Naive thymus-derived CD4-positive, alpha-beta T cell (primary cell): ENCODE data around the gene ZFYVE16. TPM values are rescaled to one million over a fixed set of nuclear protein-coding genes. Genes with fewer than 3 reads are reported as not detected.

Source experiments
- ATAC-seq: fragments of 150-1000 bp; cut with Tn5 transposase; 2 replicates; pipeline ENCODE4 v1.10.0; 2021; ENCODE audit warnings: mild to moderate bottlenecking, moderate library complexity
- CTCF ChIA-PET: fragments of 350-600 bp; sonication (Branson Sonifier 250); formaldehyde crosslinking; loops from one replicate; lab custom pipeline; 2021; ENCODE audit warnings: antibody characterized with exemption; lab: Charles Lee
- POLR2A ChIA-PET: fragments of 350-600 bp; sonication (Branson Sonifier 250); formaldehyde crosslinking; loops from one replicate; lab custom pipeline; 2021; ENCODE audit warnings: antibody characterized with exemption, inconsistent platforms; lab: Charles Lee
- DNase-seq, 9 donors: peaks; one replicate each; pipeline versions ENCODE4 v3.0.0 to v3.0.0-alpha.2; 2020 to 2022; ENCODE audit warnings: mixed read lengths in 1 of 9
- H3K27ac ChIP-seq: one replicate; pipeline ENCODE4 v1.7.0; 2013; ENCODE audit warnings: mild to moderate bottlenecking, low read depth, low read length, moderate library complexity
- H3K27me3 ChIP-seq, 2 donors: one replicate each; pipeline ENCODE4 v1.7.0; 2013; ENCODE audit warnings: low read length in 2 of 2, mild to moderate bottlenecking in 2 of 2, moderate library complexity in 2 of 2; ENCODE audit not compliant: control insufficient read depth in 2 of 2, insufficient read depth in 2 of 2
- H3K36me3 ChIP-seq, 3 experiments: 1 replicate in 2 of 3; 2 replicates in 1 of 3; pipeline ENCODE4 v1.7.0; 2013; ENCODE audit warnings: low read length in 3 of 3, mild to moderate bottlenecking in 3 of 3, moderate library complexity in 1 of 3; ENCODE audit not compliant: insufficient read depth in 3 of 3, control insufficient read depth in 2 of 3
- H3K4me1 ChIP-seq, 2 donors: one replicate each; pipeline ENCODE4 v1.7.0; 2013; ENCODE audit warnings: low read length in 2 of 2, mild to moderate bottlenecking in 2 of 2, moderate library complexity in 1 of 2; ENCODE audit not compliant: control insufficient read depth in 2 of 2, insufficient read depth in 2 of 2
- H3K4me3 ChIP-seq: 2 replicates; pipeline ENCODE4 v1.7.0; 2013; ENCODE audit warnings: mild to moderate bottlenecking, low read length
- H3K9me3 ChIP-seq, 3 experiments: 1 replicate in 2 of 3; 2 replicates in 1 of 3; pipeline ENCODE4 v1.7.0; 2013; ENCODE audit warnings: low read length in 3 of 3; ENCODE audit not compliant: control insufficient read depth in 2 of 3
- H3K27ac Mint-ChIP-seq, 9 donors: one replicate each; pipeline ENCODE4 v1.8.0; 2020 to 2022; ENCODE audit warnings: mixed read lengths in 9 of 9, mild to moderate bottlenecking in 8 of 9, moderate library complexity in 5 of 9, inconsistent platforms in 2 of 9
- H3K27me3 Mint-ChIP-seq, 5 donors: one replicate each; pipeline ENCODE4 v1.8.0; 2021 to 2022; ENCODE audit warnings: mixed read lengths in 5 of 5, mild to moderate bottlenecking in 1 of 5
- H3K36me3 Mint-ChIP-seq, 5 donors: one replicate each; pipeline ENCODE4 v1.8.0; 2020 to 2022; ENCODE audit warnings: mixed read lengths in 5 of 5, mild to moderate bottlenecking in 3 of 5, inconsistent platforms in 1 of 5
- H3K4me1 Mint-ChIP-seq, 7 donors: one replicate each; pipeline ENCODE4 v1.8.0; 2020 to 2022; ENCODE audit warnings: mixed read lengths in 7 of 7, mild to moderate bottlenecking in 3 of 7, inconsistent platforms in 1 of 7
- H3K4me3 Mint-ChIP-seq, 10 donors: one replicate each; pipeline ENCODE4 v1.8.0; 2020 to 2022; ENCODE audit warnings: mild to moderate bottlenecking in 10 of 10, mixed read lengths in 10 of 10, moderate library complexity in 6 of 10, inconsistent platforms in 2 of 10
- H3K9me3 Mint-ChIP-seq, 11 donors: one replicate each; pipeline ENCODE4 v1.8.0; 2020 to 2022; ENCODE audit warnings: mixed read lengths in 11 of 11, mild to moderate bottlenecking in 4 of 11, inconsistent platforms in 1 of 11, moderate library complexity in 1 of 11
- intact Hi-C, 2 donors: fragments of 100-400 bp; cut with micrococcal nuclease; formaldehyde crosslinking; loops; one replicate each; pipeline ENCODE4 v1.15.1; 2023
- polyA plus RNA-seq, 2 donors: library from polyadenylated mRNA; unstranded; fragments of 300-500 nt; fragmentation: Illumina TruSeq; gene quantifications; one replicate each; pipeline ENCODE4 v1.2.3, GENCODE V29; 2021
- total RNA-seq, 6 experiments: library from RNA in 5 of 6; stranded (reverse) in 5 of 6; gene quantifications; 1 replicate in 5 of 6; 2 replicates in 1 of 6; pipeline ENCODE4 v1.2.3 and lab custom pipeline; 2021 to 2026

Gene ZFYVE16
- 10 to 100 TPM; 12.0 to 32.0 (median 26.0) TPM for total RNA-seq
- 1 to 10 TPM; 3.0 to 4.5 TPM for polyA plus RNA-seq
- 23.3 reads per million, percentile 54 among the genes with 10 or more reads in this experiment for total RNA-seq (lab: John Stamatoyannopoulos, UW)

DNA sequence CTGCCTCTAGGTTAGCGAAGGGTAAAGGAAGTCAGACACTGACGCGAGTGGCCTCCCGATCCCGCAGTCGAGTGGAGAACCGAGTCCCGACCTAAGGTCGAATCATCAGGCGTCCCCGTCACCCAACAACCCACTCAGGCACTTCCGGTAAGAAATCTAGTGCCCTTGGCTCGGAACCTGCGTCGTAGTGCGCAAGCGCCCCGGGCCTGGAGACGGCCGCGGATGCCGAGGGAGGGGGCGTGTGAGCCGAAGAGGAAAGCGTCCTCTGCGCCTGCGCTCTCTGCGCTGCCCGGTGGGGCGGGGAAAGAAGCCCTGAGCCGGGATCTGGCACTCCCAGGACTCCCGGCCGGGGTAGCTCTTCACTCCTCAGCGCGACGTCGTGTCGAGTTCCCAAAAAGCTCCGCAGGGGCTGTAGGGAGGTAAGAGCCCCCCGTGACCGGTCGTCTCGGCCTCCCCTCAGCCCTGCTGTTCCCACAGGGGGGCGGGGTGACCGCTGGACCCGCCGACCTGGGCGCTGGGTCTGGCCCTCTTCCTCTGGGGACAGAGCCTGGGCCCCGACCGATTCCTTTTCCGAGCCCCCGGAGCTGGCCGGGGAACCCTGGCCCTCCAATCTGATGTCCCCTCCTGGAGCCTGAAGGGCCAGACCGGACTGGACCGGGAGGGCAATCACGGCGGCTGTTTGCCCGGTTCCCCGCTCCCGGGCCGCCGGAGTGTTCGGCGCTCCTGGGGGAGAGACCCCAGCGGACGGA, at the start of gene ZFYVE16:
ZFYVE16 (plus strand) TSS at position 330 of the 749 bp plus-strand sequence. CDS start 26,084 bp downstream, outside the sequence.
- ATAC-seq = peak; percentile 93
- ChIA-PET POLR2A (interaction anchor here (0.5 to 1.5 kb wide), 6 partner anchors 10 to 767 kb away, joined by 3 to 6 read pairs (median 4); no protein-coding TSS in a partner anchor), CTCF (interaction anchor here (0.6 kb wide), 1 partner anchor 316 kb away, joined by 4 read pairs; no protein-coding TSS in a partner anchor)

GRCh38 chr5:80360914-80361444, 46.9 kb upstream of the ZFYVE16 start:
- Histone ChIP-seq H3K9me3 (no peaks in the 10 kb centered on the region), H3K36me3 (no peaks in the 10 kb centered on the region), H3K27ac (no peak overlapping the region), H3K4me3 (no peak overlapping the region), H3K4me1 (no peaks in the 10 kb centered on the region), H3K27me3 (no peaks in the 10 kb centered on the region)
- POLR2A ChIA-PET = no interaction called here
- Mint-ChIP-seq H3K9me3 (peaks cover 0 to 4% (median 0%) of the 10 kb centered on the region in 11 donors), H3K4me1 (peaks cover 0 to 4% (median 0%) of the 10 kb centered on the region in 7 donors), H3K4me3 (no peak overlapping the region), H3K27ac (peak overlapping the region in 1 of 9 donors; percentile 26), H3K27me3 (peaks cover 0 to 7% (median 0%) of the 10 kb centered on the region in 5 donors), H3K36me3 (no peaks in the 10 kb centered on the region)
- DNase-seq = no peak
- CTCF ChIA-PET = no interaction called here
- intact Hi-C loops = no loop called here
- no peak for ATAC-seq

More for the DNA sequence above, at the start of gene ZFYVE16:
- Histone ChIP-seq H3K27ac (peak within 1 kb of the TSS; percentile 85), H3K27me3 (no peaks in the 10 kb centered on the region), H3K36me3 (peaks cover 0 to 6% (median 0%) of the 10 kb centered on the region in 3 experiments), H3K4me1 (peaks cover 0 to 3% of the 10 kb centered on the region in 2 donors), H3K4me3 (peak within 1 kb of the TSS; percentile 94), H3K9me3 (no peaks in the 10 kb centered on the region)
- Mint-ChIP-seq H3K9me3 (no peaks in the 10 kb centered on the region), H3K4me1 (peaks cover 20 to 32% (median 21%) of the 10 kb centered on the region in 7 donors), H3K27me3 (peaks cover 0 to 7% (median 0%) of the 10 kb centered on the region in 5 donors), H3K27ac (peak within 1 kb of the TSS; percentile 97 to 100 (median 99)), H3K4me3 (peak within 1 kb of the TSS; percentile 91 to 99 (median 96)), H3K36me3 (peaks cover 0 to 7% (median 0%) of the 10 kb centered on the region in 5 donors)
- peak; percentile 93 to 98 (median 94) for DNase-seq
- intact Hi-C loops = loop anchor here (1.0 to 5.0 kb wide), 21 partner anchors 62 to 1871 kb away; partner anchors contain the start of genes FAM151B (in 2 of the 2), HOMER1 (in 2 of the 2), MTX3 (in 2 of the 2) and RPS23 (in 2 of the 2)

DNA sequence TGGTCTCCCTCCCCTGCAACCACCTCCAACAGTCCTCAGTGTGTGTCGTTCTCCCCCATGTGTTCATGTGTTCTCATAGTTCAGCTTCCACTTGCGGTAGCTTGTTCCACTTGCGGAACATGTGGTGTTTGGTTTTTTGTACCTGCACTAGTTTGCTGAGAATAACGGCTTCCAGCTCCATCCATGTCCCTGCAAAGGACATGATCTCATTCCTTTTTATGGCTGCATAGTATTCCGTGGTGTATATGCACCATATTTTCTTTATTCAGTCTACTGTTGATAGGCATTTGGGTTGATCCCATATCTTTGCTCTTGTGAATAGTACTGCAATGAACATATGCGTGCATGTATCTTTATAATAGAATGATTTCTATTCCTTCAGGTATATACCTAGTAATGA, 43.0 kb upstream of the ZFYVE16 start:
- CTCF ChIA-PET = no interaction called here
- DNase-seq = no peak

GRCh38 chr5:80368661-80369480, 39.0 kb upstream of the ZFYVE16 start:
- H3K27me3 ChIP-seq = no peaks in the 10 kb centered on the region
- no peaks in the 10 kb centered on the region for H3K4me1 ChIP-seq
- Mint-ChIP-seq H3K27me3 (peaks cover 7 to 19% (median 9%) of the 10 kb centered on the region in 5 donors), H3K4me1 (peaks cover 0 to 5% (median 0%) of the 10 kb centered on the region in 7 donors), H3K4me3 (no peak overlapping the region), H3K9me3 (peaks cover 0 to 5% (median 0%) of the 10 kb centered on the region in 11 donors), H3K27ac (no peak overlapping the region), H3K36me3 (no peaks in the 10 kb centered on the region)
- ChIA-PET POLR2A (no interaction called here), CTCF (no interaction called here)
- no peaks in the 10 kb centered on the region for H3K36me3 ChIP-seq
- H3K9me3 ChIP-seq = no peaks in the 10 kb centered on the region
- no peak overlapping the region for H3K4me3 ChIP-seq
- DNase-seq = no peak
- ATAC-seq = no peak
- intact Hi-C loops = no loop called here
- no peak overlapping the region for H3K27ac ChIP-seq

More for the DNA sequence above, 43.0 kb upstream of the ZFYVE16 start:
- Histone ChIP-seq H3K9me3 (no peaks in the 10 kb centered on the region), H3K27me3 (no peaks in the 10 kb centered on the region), H3K4me3 (no peak overlapping the region), H3K27ac (no peak overlapping the region), H3K4me1 (no peaks in the 10 kb centered on the region), H3K36me3 (no peaks in the 10 kb centered on the region)
- Mint-ChIP-seq H3K9me3 (peaks cover 0 to 4% (median 0%) of the 10 kb centered on the region in 11 donors), H3K36me3 (no peaks in the 10 kb centered on the region), H3K4me1 (peaks cover 0 to 4% (median 0%) of the 10 kb centered on the region in 7 donors), H3K27ac (no peak overlapping the region), H3K27me3 (peaks cover 0 to 7% (median 2%) of the 10 kb centered on the region in 5 donors), H3K4me3 (no peak overlapping the region)
- intact Hi-C loops = no loop called here
- POLR2A ChIA-PET = no interaction called here
- no peak for ATAC-seq

- no peak for DNase-seq
- intact Hi-C loops = no loop called here
- H3K27ac Mint-ChIP-seq = no peak overlapping the region
- peaks cover 7 to 19% (median 9%) of the 10 kb centered on the region in 5 donors for H3K27me3 Mint-ChIP-seq
- ChIA-PET CTCF (no interaction called here), POLR2A (no interaction called here)
- H3K9me3 ChIP-seq = no peaks in the 10 kb centered on the region
- H3K27me3 ChIP-seq = no peaks in the 10 kb centered on the region
- peaks cover 0 to 5% (median 0%) of the 10 kb centered on the region in 7 donors for H3K4me1 Mint-ChIP-seq
- H3K4me3 ChIP-seq = no peak overlapping the region
- H3K36me3 ChIP-seq = no peaks in the 10 kb centered on the region
- H3K9me3 Mint-ChIP-seq = peaks cover 0 to 5% (median 0%) of the 10 kb centered on the region in 11 donors
- H3K36me3 Mint-ChIP-seq = no peaks in the 10 kb centered on the region
- no peak overlapping the region for H3K4me3 Mint-ChIP-seq
- no peak overlapping the region for H3K27ac ChIP-seq
- H3K4me1 ChIP-seq = no peaks in the 10 kb centered on the region
- ATAC-seq = no peak
These were observed 38.3 kb upstream of the ZFYVE16 start for GRCh38 chr5:80369521-80369920.

- H3K4me1 ChIP-seq = no peaks in the 10 kb centered on the region
- ATAC-seq = no peak
- Mint-ChIP-seq H3K27ac (no peak overlapping the region), H3K36me3 (no peaks in the 10 kb centered on the region), H3K9me3 (peaks cover 0 to 5% (median 0%) of the 10 kb centered on the region in 11 donors), H3K4me3 (no peak overlapping the region), H3K4me1 (peaks cover 0 to 5% (median 0%) of the 10 kb centered on the region in 7 donors), H3K27me3 (peaks cover 4 to 14% (median 9%) of the 10 kb centered on the region in 5 donors)
- no peak overlapping the region for H3K27ac ChIP-seq
- H3K36me3 ChIP-seq = no peaks in the 10 kb centered on the region
- CTCF ChIA-PET = no interaction called here
- H3K9me3 ChIP-seq = no peaks in the 10 kb centered on the region
- no peaks in the 10 kb centered on the region for H3K27me3 ChIP-seq
- no peak overlapping the region for H3K4me3 ChIP-seq
- DNase-seq = no peak
- intact Hi-C loops = no loop called here
- POLR2A ChIA-PET = no interaction called here
These were observed 37.5 kb upstream of the ZFYVE16 start for GRCh38 chr5:80370390-80370789.
